ENCODE measurements around the gene WEE2. TPM values are rescaled to one million over a fixed set of nuclear protein-coding genes. Genes with fewer than 3 reads are reported as not detected.

Gene WEE2
- total RNA-seq, 1 experiment from 2014 or later, result not detected

DNA sequence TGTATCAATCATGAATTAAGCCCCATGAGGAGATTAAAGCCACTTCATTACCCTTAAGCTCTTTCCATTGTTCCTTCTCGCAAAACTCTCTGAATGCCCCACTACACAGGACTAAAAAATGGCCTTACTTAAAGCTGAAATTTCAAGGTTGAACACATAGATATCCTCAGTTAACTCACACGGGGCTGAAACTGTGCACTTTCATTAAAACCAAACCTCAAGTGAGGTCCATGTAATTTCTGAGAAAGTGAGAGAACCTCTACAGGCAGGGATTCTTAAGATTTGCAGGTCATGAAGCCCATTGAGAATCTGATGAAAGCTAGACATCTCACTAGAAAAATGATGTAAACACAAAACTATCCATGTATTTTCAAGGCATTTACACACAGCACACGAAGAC is 22.1 kb upstream of the WEE2 start (continued):
- TF ChIP-seq, protein P1, sequence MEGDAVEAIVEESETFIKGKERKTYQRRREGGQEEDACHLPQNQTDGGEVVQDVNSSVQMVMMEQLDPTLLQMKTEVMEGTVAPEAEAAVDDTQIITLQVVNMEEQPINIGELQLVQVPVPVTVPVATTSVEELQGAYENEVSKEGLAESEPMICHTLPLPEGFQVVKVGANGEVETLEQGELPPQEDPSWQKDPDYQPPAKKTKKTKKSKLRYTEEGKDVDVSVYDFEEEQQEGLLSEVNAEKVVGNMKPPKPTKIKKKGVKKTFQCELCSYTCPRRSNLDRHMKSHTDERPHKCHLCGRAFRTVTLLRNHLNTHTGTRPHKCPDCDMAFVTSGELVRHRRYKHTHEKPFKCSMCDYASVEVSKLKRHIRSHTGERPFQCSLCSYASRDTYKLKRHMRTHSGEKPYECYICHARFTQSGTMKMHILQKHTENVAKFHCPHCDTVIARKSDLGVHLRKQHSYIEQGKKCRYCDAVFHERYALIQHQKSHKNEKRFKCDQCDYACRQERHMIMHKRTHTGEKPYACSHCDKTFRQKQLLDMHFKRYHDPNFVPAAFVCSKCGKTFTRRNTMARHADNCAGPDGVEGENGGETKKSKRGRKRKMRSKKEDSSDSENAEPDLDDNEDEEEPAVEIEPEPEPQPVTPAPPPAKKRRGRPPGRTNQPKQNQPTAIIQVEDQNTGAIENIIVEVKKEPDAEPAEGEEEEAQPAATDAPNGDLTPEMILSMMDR (IDR thresholded peaks at IDR 0.05 in 2 of 3, conservative IDR thresholded peaks at IDR 0.05 in 1 of 3; ENCODE audit: borderline replicate concordance in 1 of 3, insufficient read depth in 1 of 3, low read depth in 2 of 3, low read length in 2 of 3), result no peak
- no peak for TF ChIP-seq EZH2 (IDR thresholded peaks at IDR 0.05)
- no peak for TF ChIP-seq EZH2phosphoT487 (IDR thresholded peaks at IDR 0.05; ENCODE audit: borderline replicate concordance)

DNA sequence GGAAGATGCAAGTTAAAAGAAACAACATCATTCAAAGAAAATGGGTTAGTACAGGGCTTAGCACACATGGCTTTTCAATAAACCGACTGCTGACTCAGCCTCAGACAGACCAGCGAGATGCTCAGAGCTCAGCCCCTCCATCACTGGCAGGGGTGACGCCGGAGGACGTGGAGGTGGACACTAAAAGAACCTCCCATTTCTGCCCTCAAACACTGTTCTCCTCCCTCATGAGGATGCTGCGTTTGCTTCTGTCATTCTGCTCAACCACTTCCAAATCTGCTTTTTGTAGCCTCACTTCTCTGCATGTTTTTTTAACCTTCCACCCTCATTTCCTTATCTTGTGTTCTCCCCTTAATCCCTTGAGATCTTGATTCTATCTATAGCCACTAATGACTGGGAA is 21.5 kb upstream of the WEE2 start:
- H3K79me2 ChIP-seq (ENCODE audit: insufficient read depth, low read length), result no peaks in the 10 kb centered on the region
- POLR2A ChIA-PET, result no interaction called here
- no peak overlapping the region for H3K27ac ChIP-seq (ENCODE audit: low read depth, low read length)
- no TSS peak for BruUV-seq (replicated peaks)
- DNase-seq (ENCODE audit: low read depth, low spot score), result no peak
- no peak overlapping the region for H3K9ac ChIP-seq (ENCODE audit: low read length)
- no peaks in the 10 kb centered on the region for H4K20me1 ChIP-seq (ENCODE audit: insufficient read depth)
- ATAC-seq, result no peak
- H3K4me2 ChIP-seq (ENCODE audit: low read length), result no peak overlapping the region
- CTCF ChIA-PET, result no interaction called here
- RAD21 ChIA-PET (ENCODE audit: low non-redundant PET in 1 of 2, low total read pairs in 2 of 2, uncharacterized antibody in 2 of 2, unreplicated experiment in 2 of 2), result no interaction called here
- H3K36me3 ChIP-seq (ENCODE audit: control insufficient read depth in 1 of 2, insufficient read depth in 2 of 2, low read length in 2 of 2), result peaks cover 6 to 15% of the 10 kb centered on the region in 2 experiments; a peak in 2 of 4 replicates
- H2AFZ ChIP-seq (ENCODE audit: low read depth, low read length, poor library complexity, severe bottlenecking), result no peak overlapping the region
- H3K27me3 ChIP-seq (ENCODE audit: insufficient read depth, low read length), result no peaks in the 10 kb centered on the region
- H3K4me3 ChIP-seq (replicated peaks in 1 of 2; ENCODE audit: low read depth in 1 of 2, low read length in 2 of 2), result no peak overlapping the region
- no peaks in the 10 kb centered on the region for H3K4me1 ChIP-seq (ENCODE audit: control insufficient read depth in 1 of 2, insufficient read depth in 2 of 2, low read length in 2 of 2)
- no peaks in the 10 kb centered on the region for H3K9me2 ChIP-seq (ENCODE audit: insufficient read depth)
- no peaks in the 10 kb centered on the region for H3K9me3 ChIP-seq (ENCODE audit: control insufficient read depth in 1 of 2, insufficient read depth in 1 of 2, low read depth in 1 of 2, low read length in 2 of 2)
- no peak for TF ChIP-seq ZNF274 (IDR thresholded peaks at IDR 0.05; ENCODE audit: low read depth, low read length)
- no peak for TF ChIP-seq CBX3 (IDR thresholded peaks at IDR 0.05; ENCODE audit: low read depth)
- TF ChIP-seq, protein P2, sequence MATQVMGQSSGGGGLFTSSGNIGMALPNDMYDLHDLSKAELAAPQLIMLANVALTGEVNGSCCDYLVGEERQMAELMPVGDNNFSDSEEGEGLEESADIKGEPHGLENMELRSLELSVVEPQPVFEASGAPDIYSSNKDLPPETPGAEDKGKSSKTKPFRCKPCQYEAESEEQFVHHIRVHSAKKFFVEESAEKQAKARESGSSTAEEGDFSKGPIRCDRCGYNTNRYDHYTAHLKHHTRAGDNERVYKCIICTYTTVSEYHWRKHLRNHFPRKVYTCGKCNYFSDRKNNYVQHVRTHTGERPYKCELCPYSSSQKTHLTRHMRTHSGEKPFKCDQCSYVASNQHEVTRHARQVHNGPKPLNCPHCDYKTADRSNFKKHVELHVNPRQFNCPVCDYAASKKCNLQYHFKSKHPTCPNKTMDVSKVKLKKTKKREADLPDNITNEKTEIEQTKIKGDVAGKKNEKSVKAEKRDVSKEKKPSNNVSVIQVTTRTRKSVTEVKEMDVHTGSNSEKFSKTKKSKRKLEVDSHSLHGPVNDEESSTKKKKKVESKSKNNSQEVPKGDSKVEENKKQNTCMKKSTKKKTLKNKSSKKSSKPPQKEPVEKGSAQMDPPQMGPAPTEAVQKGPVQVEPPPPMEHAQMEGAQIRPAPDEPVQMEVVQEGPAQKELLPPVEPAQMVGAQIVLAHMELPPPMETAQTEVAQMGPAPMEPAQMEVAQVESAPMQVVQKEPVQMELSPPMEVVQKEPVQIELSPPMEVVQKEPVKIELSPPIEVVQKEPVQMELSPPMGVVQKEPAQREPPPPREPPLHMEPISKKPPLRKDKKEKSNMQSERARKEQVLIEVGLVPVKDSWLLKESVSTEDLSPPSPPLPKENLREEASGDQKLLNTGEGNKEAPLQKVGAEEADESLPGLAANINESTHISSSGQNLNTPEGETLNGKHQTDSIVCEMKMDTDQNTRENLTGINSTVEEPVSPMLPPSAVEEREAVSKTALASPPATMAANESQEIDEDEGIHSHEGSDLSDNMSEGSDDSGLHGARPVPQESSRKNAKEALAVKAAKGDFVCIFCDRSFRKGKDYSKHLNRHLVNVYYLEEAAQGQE (IDR thresholded peaks at IDR 0.05; ENCODE audit: low read depth), result no peak
- TF ChIP-seq, protein P3, sequence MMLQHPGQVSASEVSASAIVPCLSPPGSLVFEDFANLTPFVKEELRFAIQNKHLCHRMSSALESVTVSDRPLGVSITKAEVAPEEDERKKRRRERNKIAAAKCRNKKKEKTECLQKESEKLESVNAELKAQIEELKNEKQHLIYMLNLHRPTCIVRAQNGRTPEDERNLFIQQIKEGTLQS (IDR thresholded peaks at IDR 0.05), result no peak
- TF ChIP-seq, protein P1 (IDR thresholded peaks at IDR 0.05 in 2 of 3, conservative IDR thresholded peaks at IDR 0.05 in 1 of 3; ENCODE audit: borderline replicate concordance in 1 of 3, insufficient read depth in 1 of 3, low read depth in 2 of 3, low read length in 2 of 3), result no peak
- TF ChIP-seq, protein P4, sequence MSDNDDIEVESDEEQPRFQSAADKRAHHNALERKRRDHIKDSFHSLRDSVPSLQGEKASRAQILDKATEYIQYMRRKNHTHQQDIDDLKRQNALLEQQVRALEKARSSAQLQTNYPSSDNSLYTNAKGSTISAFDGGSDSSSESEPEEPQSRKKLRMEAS (IDR thresholded peaks at IDR 0.05), result no peak
- no peak for TF ChIP-seq CEBPB (IDR thresholded peaks at IDR 0.05; ENCODE audit: low read depth)
- TF ChIP-seq ELF1 (IDR thresholded peaks at IDR 0.05; ENCODE audit: borderline replicate concordance, low read depth), result no peak
- no peak for TF ChIP-seq SIN3A (IDR thresholded peaks at IDR 0.05; ENCODE audit: low read depth)
- no peak for TF ChIP-seq YY1 (IDR thresholded peaks at IDR 0.05; ENCODE audit: extremely low read depth, insufficient replicate concordance, low read depth, low read length)
- TF ChIP-seq TCF7L2 (IDR thresholded peaks at IDR 0.05; ENCODE audit: borderline replicate concordance, extremely low read depth, insufficient read depth, insufficient read length), result no peak
- intact Hi-C loops (cut with micrococcal nuclease), result no loop called here
